Muscle layer of colon (tissue), 2 donors: ENCODE results near the gene KRTAP4-1.
"Not testable (repeated sequence)": the region's sequence is repeated elsewhere in the genome, so short reads cannot be mapped to it uniquely, and the experiment has no call there.

Experiments
- H3K27ac ChIP-seq: one replicate; pipeline ENCODE4 v1.7.0; 2013; ENCODE audit warnings: low read depth, mild to moderate bottlenecking, low read length, moderate library complexity
- H3K27me3 ChIP-seq, 2 donors: one replicate each; pipeline ENCODE4 v1.7.0; 2013; ENCODE audit warnings: low read length in 2 of 2, mild to moderate bottlenecking in 2 of 2; ENCODE audit not compliant: insufficient read depth in 2 of 2, control insufficient read depth in 1 of 2
- H3K36me3 ChIP-seq: one replicate; pipeline ENCODE4 v1.7.0; 2013; ENCODE audit warnings: mild to moderate bottlenecking, low read length; ENCODE audit not compliant: insufficient read depth
- H3K4me1 ChIP-seq: one replicate; pipeline ENCODE4 v1.7.0; 2013; ENCODE audit warnings: mild to moderate bottlenecking, low read length; ENCODE audit not compliant: insufficient read depth
- H3K4me3 ChIP-seq, 2 donors: one replicate each; pipeline ENCODE4 v1.7.0; 2013; ENCODE audit warnings: low read length in 2 of 2, low read depth in 1 of 2, mild to moderate bottlenecking in 1 of 2, moderate library complexity in 1 of 2
- H3K9ac ChIP-seq: one replicate; pipeline ENCODE4 v1.7.0; 2013; ENCODE audit warnings: low read length
- H3K9me3 ChIP-seq: one replicate; pipeline ENCODE4 v1.7.0; 2013; ENCODE audit warnings: mild to moderate bottlenecking, low read length
- donor health status: abdominal sarcoma.
- donor health status: Adenocarcinoma of cecum.

The KRTAP4-1 gene

DNA sequence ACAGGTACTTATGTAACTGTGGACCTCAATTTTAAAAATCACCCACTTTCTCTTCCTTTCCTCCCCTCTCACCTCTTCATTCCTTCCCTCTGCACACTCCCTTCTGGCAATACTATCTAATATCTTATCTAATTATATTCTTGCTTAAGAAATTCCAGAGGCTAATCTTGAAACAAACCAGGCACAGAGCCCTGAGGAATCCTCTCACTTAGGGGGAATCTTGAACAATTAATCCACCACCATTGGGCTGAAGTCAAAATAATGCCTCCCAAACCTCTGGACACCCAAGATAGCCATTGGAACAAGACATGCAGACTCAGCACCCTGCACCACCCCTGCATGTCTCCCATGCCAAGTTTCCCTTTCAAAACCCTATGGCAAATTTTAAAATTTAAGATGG is 43.4 kb downstream of the KRTAP4-1 start:
- Histone ChIP-seq H3K4me3 (no peak overlapping the region), H3K9ac (no peak overlapping the region), H3K9me3 (no peaks in the 10 kb centered on the region), H3K27ac (no peak overlapping the region), H3K4me1 (no peaks in the 10 kb centered on the region), H3K36me3 (no peaks in the 10 kb centered on the region), H3K27me3 (no peaks in the 10 kb centered on the region)

DNA sequence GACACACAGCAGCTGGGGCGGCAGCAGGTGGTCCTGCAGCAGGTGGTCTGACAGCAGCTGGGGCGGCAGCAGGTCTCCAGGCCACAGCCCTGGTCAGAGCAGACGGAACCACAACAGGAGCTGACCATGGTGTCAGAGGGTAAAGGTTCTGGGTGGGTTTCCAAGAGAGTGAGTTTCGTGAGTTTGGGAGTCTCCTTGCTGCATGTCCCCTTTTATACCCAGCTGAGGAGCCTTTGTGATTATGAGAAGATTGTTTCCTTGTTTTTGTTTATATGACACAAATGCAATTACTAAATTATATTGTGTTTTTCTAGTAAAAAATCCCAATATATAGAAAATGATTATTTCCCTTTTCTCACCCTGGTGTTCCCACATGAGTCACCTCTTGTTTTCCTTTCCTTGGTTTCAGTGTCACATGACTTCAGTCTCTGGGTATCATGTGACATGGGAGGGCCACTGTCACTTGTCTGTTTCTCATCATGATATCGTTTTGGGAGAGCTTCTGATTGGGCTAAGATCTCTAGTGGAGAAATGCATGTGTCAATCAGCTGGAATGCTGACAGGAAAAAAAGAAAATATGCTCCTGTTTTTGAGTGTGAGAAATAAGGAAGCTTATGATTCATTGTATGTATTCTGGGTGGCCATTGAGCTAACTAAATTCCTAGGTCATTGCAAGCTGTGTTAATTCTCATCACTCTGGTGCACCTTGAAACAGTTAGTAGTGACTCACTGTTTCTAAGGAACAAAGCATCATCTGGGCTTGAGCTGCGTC is 44.2 kb downstream of the KRTAP4-1 start, which contains the start of gene KRTAP4-6:
KRTAP4-6 (minus strand) TSS at position 185 of the 772 bp plus-strand sequence; CDS start at position 128, 57 bp downstream.
- H3K9me3 ChIP-seq, result no peaks in the 10 kb centered on the region
- no peaks in the 10 kb centered on the region for H3K36me3 ChIP-seq
- H3K27me3 ChIP-seq, result no peaks in the 10 kb centered on the region
- H3K9ac ChIP-seq, result no peak within 1 kb of the TSS
- H3K4me1 ChIP-seq, result no peaks in the 10 kb centered on the region
- H3K27ac ChIP-seq, result no peak within 1 kb of the TSS
- no peak within 1 kb of the TSS for H3K4me3 ChIP-seq

DNA sequence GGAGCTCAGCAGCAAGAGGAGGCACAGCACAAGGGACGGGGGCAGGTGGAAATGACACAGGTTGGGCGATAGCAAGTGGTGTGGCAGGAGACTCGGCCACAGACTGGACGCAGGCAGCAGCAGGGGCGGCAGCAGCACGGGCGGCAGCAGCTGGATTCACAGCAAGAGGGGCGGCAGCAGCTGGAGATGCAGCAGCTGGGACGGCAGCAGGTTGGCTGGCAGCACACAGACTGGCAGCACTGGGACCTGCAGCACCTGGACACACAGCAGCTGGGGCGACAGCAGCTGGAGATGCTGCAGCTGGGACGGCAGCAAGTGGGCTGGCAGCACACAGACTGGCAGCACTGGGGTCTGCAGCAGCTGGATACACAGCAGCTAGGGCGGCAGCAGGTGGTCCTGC is 44.8 kb downstream of the KRTAP4-1 start:
- not testable (repeated sequence) for H3K27ac ChIP-seq, H3K27me3 ChIP-seq, H3K9ac ChIP-seq, H3K4me3 ChIP-seq, H3K4me1 ChIP-seq, H3K36me3 ChIP-seq, H3K9me3 ChIP-seq
